GM21528 (cell line): Measurements from ENCODE around the gene SMPD3.

Source experiments
- ATAC-seq: cut with Tn5 transposase; IDR thresholded peaks from one replicate; pipeline ENCODE4 v1.9.1; 2021; ENCODE audit warnings: mild to moderate bottlenecking, moderate library complexity; ENCODE audit not compliant: unreplicated experiment, low FRiP score

SMPD3 gene

GRCh38 chr16:68372806-68373205 is 75.5 kb downstream of the SMPD3 start:
- no peak for ATAC-seq

- no peak for ATAC-seq
Observed at GRCh38 chr16:68372381-68372720, 76.0 kb downstream of the SMPD3 start.

GRCh38 chr16:68371706-68372380 is 76.5 kb downstream of the SMPD3 start:
- no peak for ATAC-seq

DNA sequence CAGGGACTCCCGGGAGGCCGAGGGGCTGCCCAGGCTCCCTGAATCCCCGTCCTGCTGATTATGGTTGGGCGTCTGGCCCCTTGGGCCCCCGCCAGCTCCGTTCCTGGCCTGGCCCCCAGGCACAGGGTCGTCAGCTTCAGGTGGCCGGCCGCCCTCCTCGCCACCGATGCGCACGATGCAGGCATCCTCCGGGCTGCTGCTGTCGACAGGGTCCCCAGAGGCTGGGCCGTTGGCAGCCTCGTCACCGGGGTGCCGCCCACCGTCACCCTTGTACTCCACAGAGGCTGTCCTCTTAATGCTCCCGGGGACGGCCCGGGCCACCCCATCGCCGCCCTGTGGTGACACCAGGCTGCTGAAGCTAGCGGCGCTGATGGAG is 77.0 kb downstream of the SMPD3 start:
- ATAC-seq = no peak

DNA sequence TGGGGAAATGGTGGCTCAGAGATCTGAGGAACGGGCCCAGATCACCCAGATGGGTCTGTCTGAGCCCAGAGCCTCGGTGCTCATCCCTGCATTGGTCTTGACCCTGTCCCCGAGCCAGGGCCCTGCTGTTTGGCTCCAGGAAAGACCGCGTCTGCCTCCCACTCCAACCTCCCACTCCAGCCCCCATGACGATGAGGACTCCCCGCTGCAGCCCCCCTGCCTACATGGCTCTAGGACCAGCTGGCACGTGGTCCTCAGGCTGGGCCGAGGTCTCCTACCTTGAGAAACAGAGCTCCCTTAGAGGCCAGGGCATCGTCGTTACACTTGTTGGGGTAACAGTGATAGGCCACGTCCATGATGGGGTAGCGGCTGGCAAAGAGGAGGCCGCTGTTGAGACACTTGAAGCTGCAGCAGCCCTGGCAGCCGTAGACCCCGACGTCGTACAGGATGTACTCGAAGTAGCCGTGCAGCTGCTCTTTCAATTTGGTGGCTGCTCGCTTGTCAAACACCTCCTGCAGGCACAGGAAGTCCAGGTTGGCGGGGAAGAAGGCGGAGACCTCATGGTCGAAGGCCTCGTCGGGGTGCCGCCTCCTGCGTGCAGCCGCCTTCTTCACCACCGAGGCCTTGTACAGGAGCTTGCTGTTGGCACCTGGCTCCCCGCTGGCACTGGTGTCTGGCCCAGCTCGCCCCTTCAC is 77.6 kb downstream of the SMPD3 start:
- ATAC-seq = no peak

DNA sequence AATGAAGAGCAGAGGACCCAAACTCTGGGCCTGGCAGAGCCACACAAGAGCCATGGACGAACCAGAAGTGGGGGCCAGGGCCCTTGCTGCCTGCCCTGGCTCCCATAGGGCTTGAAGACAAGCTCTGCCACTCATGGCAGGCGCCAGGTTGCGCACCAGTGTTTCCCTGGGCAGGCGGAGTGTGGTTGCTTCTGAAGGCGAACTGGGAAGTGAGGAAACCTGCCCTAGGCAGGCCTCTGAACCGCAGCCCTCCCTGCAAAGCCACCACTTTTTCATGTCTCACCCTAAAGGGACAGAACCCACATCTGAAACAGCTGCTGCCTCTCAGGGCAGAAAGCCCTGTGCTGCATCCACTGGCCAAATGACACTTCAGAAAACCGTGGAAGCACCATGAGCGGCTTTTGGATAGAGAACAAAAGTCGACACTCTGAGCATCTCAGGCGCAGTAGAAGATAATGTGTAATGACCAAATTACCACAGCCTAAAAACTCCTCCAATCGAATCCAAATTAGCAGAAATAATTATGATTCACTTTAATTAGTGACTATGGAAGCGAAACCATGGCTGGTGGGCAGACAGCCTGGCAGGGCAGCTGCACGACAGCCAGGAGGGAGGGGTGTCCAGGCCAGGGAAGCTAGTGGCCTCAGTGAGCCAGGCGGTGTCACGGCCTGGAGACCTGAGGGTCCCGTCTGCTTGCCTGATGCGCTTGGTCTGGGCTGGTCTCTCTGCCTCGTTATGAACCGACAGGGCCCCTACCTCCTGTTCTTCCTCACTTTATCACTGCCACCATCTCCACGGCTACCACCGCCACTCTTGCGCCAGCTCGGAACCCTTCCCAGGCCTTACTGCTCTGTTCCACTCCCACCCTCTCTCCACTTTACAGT is 78.4 kb downstream of the SMPD3 start:
- peak; percentile 80 for ATAC-seq

GRCh38 chr16:68369168-68369567 is 79.1 kb downstream of the SMPD3 start:
- no peak for ATAC-seq

DNA sequence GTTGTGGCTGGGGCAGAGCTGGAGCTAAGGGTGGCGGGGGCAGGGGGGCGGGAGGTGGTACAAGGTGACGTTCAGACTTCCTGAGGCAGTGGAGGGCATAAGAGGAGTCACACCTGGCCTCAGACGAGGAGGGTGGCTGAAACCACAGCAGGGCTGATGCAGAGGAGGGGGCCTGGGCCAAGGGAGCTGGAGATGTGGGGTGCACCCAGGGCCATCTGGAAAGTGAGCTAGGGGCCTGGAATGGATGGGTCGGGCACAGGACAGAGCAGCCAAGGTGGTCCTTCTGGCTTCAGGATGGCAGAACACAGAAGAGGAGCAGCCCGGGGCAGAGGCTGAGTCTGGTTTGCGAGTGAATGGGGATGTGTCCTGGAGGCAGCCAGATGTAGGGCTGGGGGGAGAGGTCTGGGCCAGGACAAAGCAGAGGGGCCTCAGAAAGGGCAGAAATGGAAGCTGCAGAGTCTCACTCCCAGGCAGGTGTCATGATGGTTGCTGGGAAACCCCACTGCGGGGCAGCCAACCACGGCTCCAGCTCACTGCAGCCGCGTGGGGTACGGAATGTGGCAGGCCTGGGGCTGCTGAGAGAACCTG is 79.9 kb downstream of the SMPD3 start:
- ATAC-seq = no peak

- no peak for ATAC-seq
Observed at GRCh38 chr16:68367891-68368290, 80.4 kb downstream of the SMPD3 start.

DNA sequence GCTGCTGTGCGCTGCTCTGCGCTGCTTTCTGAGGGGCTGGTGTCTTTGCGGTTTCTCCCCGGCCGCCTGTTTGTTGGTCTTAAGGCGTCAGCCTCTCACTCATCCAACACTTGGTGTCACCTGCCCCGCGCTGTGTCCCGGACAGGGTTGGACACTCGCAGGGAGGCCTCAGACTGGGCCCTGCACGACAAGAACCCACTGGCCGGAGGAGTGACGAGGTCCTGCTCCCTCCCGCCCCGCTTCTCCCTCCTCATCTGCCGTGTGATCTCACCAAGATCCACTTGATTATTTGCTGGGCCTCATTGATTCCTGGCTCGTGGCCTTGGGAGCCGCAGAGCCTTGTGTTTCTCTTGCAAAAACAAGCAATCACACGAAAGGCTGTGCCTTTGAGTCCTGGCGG is 80.9 kb downstream of the SMPD3 start:
- ATAC-seq = no peak

- no peak for ATAC-seq
Observed at GRCh38 chr16:68367030-68367429, 81.3 kb downstream of the SMPD3 start.

DNA sequence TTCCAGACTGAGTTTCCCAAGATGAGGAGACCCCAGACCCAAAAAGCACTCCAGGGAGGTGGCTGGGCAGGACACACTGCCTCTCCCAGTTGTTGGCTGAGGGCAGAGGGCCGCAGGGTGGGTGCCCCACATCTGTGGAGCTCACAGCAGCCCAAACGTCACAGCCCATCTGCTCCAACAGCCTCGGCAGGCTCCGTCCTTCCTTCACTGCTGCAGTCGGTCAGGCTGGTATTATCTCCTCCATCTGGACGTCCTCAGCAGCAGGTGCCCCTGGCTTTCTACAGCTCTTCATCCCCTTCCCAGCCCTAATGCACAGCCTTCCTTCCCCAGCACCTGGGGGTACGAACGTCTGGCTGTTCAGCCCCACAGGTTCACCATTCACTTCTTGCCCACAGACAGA is 82.2 kb downstream of the SMPD3 start:
- ATAC-seq = no peak

- no peak for ATAC-seq
Observed at GRCh38 chr16:68365167-68365817, 83.0 kb downstream of the SMPD3 start.

DNA sequence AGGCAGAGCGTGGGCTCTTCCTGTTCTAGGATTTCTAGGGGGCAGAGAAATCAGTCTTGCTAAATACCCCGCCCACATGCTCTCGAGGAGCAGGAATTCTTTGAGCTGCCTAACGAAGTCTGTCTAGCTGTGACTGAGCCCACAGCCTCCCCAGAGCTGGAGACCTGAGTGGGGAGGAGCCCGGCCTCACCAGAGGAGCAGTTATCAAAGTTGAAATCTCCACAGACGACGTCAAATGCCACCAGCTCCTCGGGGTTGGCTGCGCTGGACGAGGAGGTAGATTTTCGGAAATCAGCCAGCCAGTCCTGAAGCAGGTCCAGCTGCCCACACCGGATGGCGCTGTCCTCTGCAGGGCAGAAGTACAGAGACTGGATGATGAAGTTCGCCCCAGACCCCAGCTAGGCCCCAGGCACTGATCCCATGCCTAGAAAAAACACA is 83.7 kb downstream of the SMPD3 start:
- ATAC-seq = no peak

DNA sequence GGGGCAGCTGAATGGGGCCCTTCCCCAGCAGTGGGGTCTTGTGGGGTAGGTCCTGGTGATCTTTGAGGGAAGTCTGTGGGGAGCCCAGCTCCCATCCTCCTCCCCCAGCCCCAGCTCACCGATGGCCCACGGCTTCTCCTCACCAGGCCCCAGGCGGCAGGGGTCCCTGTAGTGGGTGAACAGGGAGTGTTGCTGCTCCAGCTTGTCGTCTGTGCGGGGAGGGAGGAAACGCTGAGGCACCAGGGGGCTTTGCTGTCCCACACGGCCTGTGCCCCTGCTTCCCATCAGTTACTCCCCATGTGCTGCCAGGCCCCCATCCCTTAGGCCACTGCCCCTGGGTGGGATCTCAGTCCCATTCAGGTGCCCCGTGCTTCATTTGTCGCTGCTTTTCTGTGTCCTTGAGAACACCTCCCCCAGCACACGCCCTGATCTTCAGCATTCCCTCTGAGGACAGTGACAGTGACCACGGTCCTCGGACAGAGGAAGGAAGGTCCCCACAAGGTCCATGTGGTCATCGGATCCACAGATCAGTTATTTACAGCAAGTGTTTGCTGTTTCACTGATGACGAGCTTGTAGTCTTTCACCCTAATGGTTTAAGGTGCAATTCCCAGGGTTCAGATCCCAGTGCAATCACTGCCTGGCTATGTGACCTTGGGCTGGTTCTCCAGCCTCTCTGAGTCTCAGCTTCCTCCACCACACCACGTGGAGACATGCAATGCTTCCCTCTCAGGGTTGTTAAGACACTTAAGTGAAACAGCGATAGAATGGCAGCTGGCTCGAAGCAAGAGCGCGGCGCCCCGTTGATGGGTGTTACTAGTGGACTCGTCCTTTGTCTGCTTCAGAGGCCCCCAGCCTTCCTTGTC is 84.4 kb downstream of the SMPD3 start:
- no peak for ATAC-seq

- no peak for ATAC-seq
Observed at GRCh38 chr16:68362947-68363657, 85.2 kb downstream of the SMPD3 start.

DNA sequence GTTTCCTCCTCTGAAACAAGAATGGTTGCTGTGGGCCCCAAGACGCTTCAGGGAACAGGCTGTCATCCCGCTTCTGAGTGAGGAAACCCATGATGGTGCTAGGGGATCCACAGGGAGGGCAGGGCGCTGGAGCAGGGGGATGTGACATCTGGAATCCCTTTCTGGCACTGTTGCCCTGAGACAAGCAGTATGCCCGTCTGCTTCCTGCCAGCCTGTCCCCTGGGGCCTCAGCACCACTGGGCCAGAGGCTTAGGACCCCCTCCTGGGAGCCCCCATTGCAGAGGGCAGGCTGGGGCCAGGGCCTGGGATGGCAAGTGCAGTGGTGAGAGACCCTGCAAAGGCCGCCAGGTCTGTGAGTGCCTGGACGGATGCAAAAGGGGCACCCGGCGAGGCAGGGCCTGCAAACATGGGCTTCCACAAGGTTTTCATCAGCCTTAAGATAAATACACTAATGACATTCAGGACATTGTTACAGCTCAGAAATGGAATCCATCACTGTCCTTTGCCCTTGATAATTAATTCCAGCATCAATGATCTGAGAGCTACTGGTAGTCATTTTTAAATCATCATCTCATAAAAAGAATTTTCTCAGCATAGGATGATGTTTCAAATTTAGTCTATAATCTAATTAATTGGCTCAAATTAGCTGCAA is 85.9 kb downstream of the SMPD3 start:
- no peak for ATAC-seq

- ATAC-seq = no peak
Observed at GRCh38 chr16:68361485-68361884, 86.8 kb downstream of the SMPD3 start.

- ATAC-seq = no peak
Observed at GRCh38 chr16:68360956-68361355, 87.4 kb downstream of the SMPD3 start.
